K562 (cell line): ENCODE results near the gene SLC38A10. TPM values are rescaled to one million over a fixed set of nuclear protein-coding genes. Genes with fewer than 3 reads are reported as not detected.

ENCODE experiments used
- ATF1 ChIP-seq, 2 experiments: fragments of 450-650 bp in 1 of 2; IDR thresholded peaks; 2 replicates each; pipeline ENCODE4 v1.6.1; 2016; ENCODE audit warnings: missing compliant biosample characterization in 1 of 2, missing genetic modification characterization in 1 of 2
- ATF7 ChIP-seq: fragments of 450-650 bp; IDR thresholded peaks from 2 replicates; pipeline ENCODE4 v1.7.1; 2014; ENCODE audit warnings: mild to moderate bottlenecking, moderate library complexity
- BRF1 ChIP-seq: IDR thresholded peaks from 3 replicates; pipeline ENCODE4 v1.6.1; 2011; ENCODE audit warnings: borderline replicate concordance, mild to moderate bottlenecking; ENCODE audit not compliant: insufficient read length; ENCODE audit errors: extremely low read depth
- ETV1 ChIP-seq: fragments of 450-650 bp; conservative IDR thresholded peaks from 2 replicates; pipeline ENCODE4 v1.6.1; 2016; ENCODE audit warnings: missing genetic modification characterization, control low read depth, low read depth, missing compliant biosample characterization
- HDAC1 ChIP-seq, 2 experiments: fragments of 450-650 bp; IDR thresholded peaks; 2 replicates each; pipeline ENCODE4 v1.6.1; 2016 to 2017; ENCODE audit warnings: inconsistent platforms in 1 of 2, mild to moderate bottlenecking in 1 of 2, moderate library complexity in 1 of 2
- HMGXB4 ChIP-seq: sonication (generic); formaldehyde crosslinking; IDR thresholded peaks from 2 replicates; pipeline ENCODE4 v1.8.1; 2023; ENCODE audit warnings: mild to moderate bottlenecking, missing genetic modification reagents
- HSF4 ChIP-seq: fragments of 250-450 bp; sonication (Bioruptor Pico); IDR thresholded peaks from 2 replicates; pipeline ENCODE4 v2.1.2; 2022; ENCODE audit warnings: mild to moderate bottlenecking, moderate library complexity, borderline replicate concordance
- L3MBTL2 ChIP-seq: fragments of 450-650 bp; IDR thresholded peaks from 2 replicates; pipeline ENCODE4 v1.6.1; 2016; ENCODE audit warnings: mild to moderate bottlenecking, moderate library complexity
- NONO ChIP-seq, 2 experiments: fragments of 200-400 bp in 1 of 2; fragments of 450-650 bp in 1 of 2; formaldehyde crosslinking in 1 of 2; IDR thresholded peaks; 2 replicates each; pipeline ENCODE4 v1.6.1; 2017; ENCODE audit warnings: low read depth in 2 of 2, mild to moderate bottlenecking in 2 of 2, moderate library complexity in 2 of 2, low read length in 1 of 2
- PHF8 ChIP-seq: fragments of 200-600 bp; sonication (generic); IDR thresholded peaks from 2 replicates; pipeline ENCODE4 v1.6.1; 2012; ENCODE audit warnings: mixed run types, mild to moderate bottlenecking, inconsistent platforms, low read length, moderate library complexity, borderline replicate concordance
- POLR2B ChIP-seq: fragments of 450-650 bp; IDR thresholded peaks from 2 replicates; pipeline ENCODE4 v1.6.1; 2018; ENCODE audit warnings: low read depth; ENCODE audit not compliant: partially characterized antibody
- POLR2H ChIP-seq: IDR thresholded peaks from 2 replicates; pipeline ENCODE4 v1.6.1; 2016; ENCODE audit warnings: missing genetic modification characterization, low read depth, mild to moderate bottlenecking, control low read depth, missing compliant biosample characterization, moderate library complexity
- PURB ChIP-seq: sonication (generic); formaldehyde crosslinking; IDR thresholded peaks from 2 replicates; pipeline ENCODE4 v1.9.0; 2021; ENCODE audit warnings: low read depth, mild to moderate bottlenecking, missing genetic modification reagents
- RAD51 ChIP-seq: fragments of 450-650 bp; IDR thresholded peaks from 2 replicates; pipeline ENCODE4 v1.7.1; 2016; ENCODE audit warnings: low read depth, mild to moderate bottlenecking, borderline replicate concordance
- SMAD4 ChIP-seq: fragments of 250-450 bp; sonication (Bioruptor Pico); conservative IDR thresholded peaks from 2 replicates; pipeline ENCODE4 v1.8.0; 2021; ENCODE audit warnings: inconsistent platforms, mild to moderate bottlenecking, moderate library complexity
- SMARCB1 ChIP-seq: IDR thresholded peaks from 2 replicates; pipeline ENCODE4 v1.6.1; 2011; ENCODE audit warnings: improper control_type of control experiment, low read depth; ENCODE audit not compliant: insufficient read length
- ZNF644 ChIP-seq: fragments of 200-800 bp; sonication (Bioruptor generic); IDR thresholded peaks from 2 replicates; pipeline ENCODE4 v1.6.1; 2016; ENCODE audit warnings: low read depth, missing genetic modification characterization, missing compliant biosample characterization
- polyA plus RNA-seq, 8 experiments: library from polyadenylated mRNA; depleted of rRNA in 4 of 8; stranded (reverse) in 5 of 8; unstranded in 3 of 8; fragments of >200 nt; fragmentation: Nextera tagmentation in 2 of 8; fragmentation: Illumina TruSeq in 1 of 8; extraction: Ambion mirVana in 2 of 8; extraction: Trizol in 1 of 8; gene quantifications; 2 replicates each; pipeline versions ENCODE4 v1.2.1 to v1.2.3, GENCODE V29; 2011 to 2014; ENCODE audit warnings: inconsistent platforms in 1 of 8, missing spikeins in 1 of 8
- total RNA-seq, 7 experiments: library from RNA; depleted of rRNA in 6 of 7; stranded (reverse); fragments of >200 nt in 6 of 7; fragmentation: Illumina TruSeq in 2 of 7; extraction: Trizol in 2 of 7; gene quantifications; 2 replicates each; pipeline versions ENCODE4 v1.2.1 to v1.2.3, GENCODE V29; 2011 to 2021; ENCODE audit warnings: low replicate concordance in 1 of 7
- TF ChIP-seq, protein P1 (sequence below): IDR thresholded peaks from 2 replicates; pipeline ENCODE4 v1.6.1; 2014; ENCODE audit warnings: antibody characterized with exemption
- TF ChIP-seq, protein P2 (sequence below), 2 experiments: IDR thresholded peaks; 2 replicates each; pipeline ENCODE4 v1.6.1; 2012; ENCODE audit warnings: improper control_type of control experiment in 2 of 2, low read depth in 2 of 2, low read length in 2 of 2, borderline replicate concordance in 1 of 2
- TF ChIP-seq, protein P3 (sequence below): sonication (generic); formaldehyde crosslinking; IDR thresholded peaks from 2 replicates; pipeline ENCODE4 v1.8.1; 2023; ENCODE audit warnings: mild to moderate bottlenecking, missing genetic modification reagents, moderate library complexity

Gene SLC38A10
- total and polyA plus RNA-seq, 9 of the 15 experiments (the other 6 are each of a cell fraction or from before 2014, with no cell fraction given) = 0.45 to 54.2 (median 13.8) TPM

- TF ChIP-seq, protein P1, sequence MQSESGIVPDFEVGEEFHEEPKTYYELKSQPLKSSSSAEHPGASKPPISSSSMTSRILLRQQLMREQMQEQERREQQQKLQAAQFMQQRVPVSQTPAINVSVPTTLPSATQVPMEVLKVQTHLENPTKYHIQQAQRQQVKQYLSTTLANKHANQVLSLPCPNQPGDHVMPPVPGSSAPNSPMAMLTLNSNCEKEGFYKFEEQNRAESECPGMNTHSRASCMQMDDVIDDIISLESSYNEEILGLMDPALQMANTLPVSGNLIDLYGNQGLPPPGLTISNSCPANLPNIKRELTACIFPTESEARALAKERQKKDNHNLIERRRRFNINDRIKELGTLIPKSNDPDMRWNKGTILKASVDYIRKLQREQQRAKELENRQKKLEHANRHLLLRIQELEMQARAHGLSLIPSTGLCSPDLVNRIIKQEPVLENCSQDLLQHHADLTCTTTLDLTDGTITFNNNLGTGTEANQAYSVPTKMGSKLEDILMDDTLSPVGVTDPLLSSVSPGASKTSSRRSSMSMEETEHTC = no peak
- TF ChIP-seq ETV1 (tag) (peak; percentile 34; the same call in 1 of the 2 replicates), HDAC1 (IDR thresholded peaks at IDR 0.05) (peak in 1 of 2 experiments; percentile 58; a peak in 1 of 4 replicates), RAD51 (peak; percentile 34), ATF1 (CRISPR knock-in tag; IDR thresholded peaks at IDR 0.05) (no peak), ATF1 (tag; IDR thresholded peaks at IDR 0.05) (peak; percentile 88), ZNF644 (tag) (no peak), POLR2B (peak; percentile 64), SMAD4 (peak; percentile 77; the same call in 1 of the 2 replicates), NONO (IDR thresholded peaks at IDR 0.05; ENCODE audit: low read depth in 2 of 2, low read length in 1 of 2) (no peak), POLR2H (no peak), PHF8 (peak; percentile 48; the same call in 1 of the 2 replicates), HMGXB4 (CRISPR knock-in tag) (no peak), L3MBTL2 (peak; percentile 69), ATF7 (peak; percentile 79), HSF4 (no peak), BRF1 (no peak), PURB (CRISPR knock-in tag) (no peak), SMARCB1 (no peak)
- TF ChIP-seq, protein P2, sequence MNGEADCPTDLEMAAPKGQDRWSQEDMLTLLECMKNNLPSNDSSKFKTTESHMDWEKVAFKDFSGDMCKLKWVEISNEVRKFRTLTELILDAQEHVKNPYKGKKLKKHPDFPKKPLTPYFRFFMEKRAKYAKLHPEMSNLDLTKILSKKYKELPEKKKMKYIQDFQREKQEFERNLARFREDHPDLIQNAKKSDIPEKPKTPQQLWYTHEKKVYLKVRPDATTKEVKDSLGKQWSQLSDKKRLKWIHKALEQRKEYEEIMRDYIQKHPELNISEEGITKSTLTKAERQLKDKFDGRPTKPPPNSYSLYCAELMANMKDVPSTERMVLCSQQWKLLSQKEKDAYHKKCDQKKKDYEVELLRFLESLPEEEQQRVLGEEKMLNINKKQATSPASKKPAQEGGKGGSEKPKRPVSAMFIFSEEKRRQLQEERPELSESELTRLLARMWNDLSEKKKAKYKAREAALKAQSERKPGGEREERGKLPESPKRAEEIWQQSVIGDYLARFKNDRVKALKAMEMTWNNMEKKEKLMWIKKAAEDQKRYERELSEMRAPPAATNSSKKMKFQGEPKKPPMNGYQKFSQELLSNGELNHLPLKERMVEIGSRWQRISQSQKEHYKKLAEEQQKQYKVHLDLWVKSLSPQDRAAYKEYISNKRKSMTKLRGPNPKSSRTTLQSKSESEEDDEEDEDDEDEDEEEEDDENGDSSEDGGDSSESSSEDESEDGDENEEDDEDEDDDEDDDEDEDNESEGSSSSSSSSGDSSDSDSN (IDR thresholded peaks at IDR 0.05; ENCODE audit: borderline replicate concordance in 1 of 2, low read depth in 2 of 2, low read length in 2 of 2) = 0 out of 4 replicates have a peak, but pooled peaks of 1 of the 2 experiments have one; percentile 16
- TF ChIP-seq, protein P3, sequence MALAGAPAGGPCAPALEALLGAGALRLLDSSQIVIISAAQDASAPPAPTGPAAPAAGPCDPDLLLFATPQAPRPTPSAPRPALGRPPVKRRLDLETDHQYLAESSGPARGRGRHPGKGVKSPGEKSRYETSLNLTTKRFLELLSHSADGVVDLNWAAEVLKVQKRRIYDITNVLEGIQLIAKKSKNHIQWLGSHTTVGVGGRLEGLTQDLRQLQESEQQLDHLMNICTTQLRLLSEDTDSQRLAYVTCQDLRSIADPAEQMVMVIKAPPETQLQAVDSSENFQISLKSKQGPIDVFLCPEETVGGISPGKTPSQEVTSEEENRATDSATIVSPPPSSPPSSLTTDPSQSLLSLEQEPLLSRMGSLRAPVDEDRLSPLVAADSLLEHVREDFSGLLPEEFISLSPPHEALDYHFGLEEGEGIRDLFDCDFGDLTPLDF (CRISPR knock-in tag) = no peak
These were observed 14.2 kb upstream of the SLC38A10 start (continued) for GRCh38 chr17:81309140-81309858.
